HepG2 (cell line): ENCODE results near the gene POLH.

Experiments used
- CBFB ChIP-seq: sonication (generic); formaldehyde crosslinking; IDR thresholded peaks from 2 replicates; pipeline ENCODE4 v1.4.0; 2020; ENCODE audit warnings: missing genetic modification reagents
- CEBPB ChIP-seq: IDR thresholded peaks from 2 replicates; pipeline ENCODE4 v1.6.1; 2011; ENCODE audit warnings: low read depth, low read length, improper control_type of control experiment, borderline replicate concordance
- EHMT2 ChIP-seq: fragments of 200-600 bp; sonication (generic); IDR thresholded peaks from 2 replicates; pipeline ENCODE4 v1.7.0; 2017; ENCODE audit warnings: antibody characterized with exemption, low read depth, low read length, borderline replicate concordance
- TF ChIP-seq, protein P1 (sequence below): sonication (generic); formaldehyde crosslinking; IDR thresholded peaks from 2 replicates; pipeline ENCODE4 v1.4.0; 2020; ENCODE audit warnings: low read depth, mild to moderate bottlenecking, missing genetic modification reagents
- TF ChIP-seq, protein P2 (sequence below): sonication (generic); formaldehyde crosslinking; IDR thresholded peaks from 2 replicates; pipeline ENCODE4 v1.4.0; 2020; ENCODE audit warnings: mild to moderate bottlenecking, missing genetic modification reagents

DNA sequence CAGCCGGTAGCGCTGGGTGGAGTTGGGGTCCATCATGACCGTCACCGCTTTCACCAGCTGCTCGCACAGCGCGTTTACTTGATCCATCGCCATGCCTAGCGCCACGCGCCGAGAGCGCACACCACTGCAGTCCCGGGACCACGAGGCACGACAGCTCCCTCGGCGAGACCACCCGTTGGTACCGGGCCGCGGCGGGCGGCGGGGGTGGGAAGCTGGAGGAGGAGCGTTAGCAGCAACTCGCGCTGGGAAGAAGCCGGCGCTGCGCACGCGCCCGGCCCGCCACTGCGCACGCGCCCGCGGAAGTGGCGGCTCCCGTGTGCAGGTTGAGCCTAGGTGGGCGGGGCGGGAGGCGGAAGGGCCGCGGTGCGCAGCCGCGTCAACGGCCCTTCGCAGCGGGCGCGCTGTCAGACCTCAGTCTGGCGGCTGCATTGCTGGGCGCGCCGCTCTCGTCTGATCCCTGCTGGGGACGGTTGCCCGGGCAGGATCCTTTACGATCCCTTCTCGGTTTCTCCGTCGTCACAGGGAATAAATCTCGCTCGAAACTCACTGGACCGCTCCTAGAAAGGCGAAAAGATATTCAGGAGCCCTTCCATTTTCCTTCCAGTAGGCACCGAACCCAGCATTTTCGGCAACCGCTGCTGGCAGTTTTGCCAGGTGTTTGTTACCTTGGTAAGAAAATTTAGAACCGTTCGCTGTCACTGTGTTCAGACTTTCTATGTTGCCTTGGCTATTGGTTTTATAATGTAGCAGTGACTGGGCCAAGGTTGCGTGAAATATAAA lies at the start of gene POLH, which contains the start of gene XPO5:
- TF ChIP-seq CBFB (CRISPR knock-in tag) (peak; percentile 72), CEBPB (no peak), EHMT2 (no peak)
- TF ChIP-seq, protein P1, sequence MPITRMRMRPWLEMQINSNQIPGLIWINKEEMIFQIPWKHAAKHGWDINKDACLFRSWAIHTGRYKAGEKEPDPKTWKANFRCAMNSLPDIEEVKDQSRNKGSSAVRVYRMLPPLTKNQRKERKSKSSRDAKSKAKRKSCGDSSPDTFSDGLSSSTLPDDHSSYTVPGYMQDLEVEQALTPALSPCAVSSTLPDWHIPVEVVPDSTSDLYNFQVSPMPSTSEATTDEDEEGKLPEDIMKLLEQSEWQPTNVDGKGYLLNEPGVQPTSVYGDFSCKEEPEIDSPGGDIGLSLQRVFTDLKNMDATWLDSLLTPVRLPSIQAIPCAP (CRISPR knock-in tag): peak; percentile 90
- TF ChIP-seq, protein P2, sequence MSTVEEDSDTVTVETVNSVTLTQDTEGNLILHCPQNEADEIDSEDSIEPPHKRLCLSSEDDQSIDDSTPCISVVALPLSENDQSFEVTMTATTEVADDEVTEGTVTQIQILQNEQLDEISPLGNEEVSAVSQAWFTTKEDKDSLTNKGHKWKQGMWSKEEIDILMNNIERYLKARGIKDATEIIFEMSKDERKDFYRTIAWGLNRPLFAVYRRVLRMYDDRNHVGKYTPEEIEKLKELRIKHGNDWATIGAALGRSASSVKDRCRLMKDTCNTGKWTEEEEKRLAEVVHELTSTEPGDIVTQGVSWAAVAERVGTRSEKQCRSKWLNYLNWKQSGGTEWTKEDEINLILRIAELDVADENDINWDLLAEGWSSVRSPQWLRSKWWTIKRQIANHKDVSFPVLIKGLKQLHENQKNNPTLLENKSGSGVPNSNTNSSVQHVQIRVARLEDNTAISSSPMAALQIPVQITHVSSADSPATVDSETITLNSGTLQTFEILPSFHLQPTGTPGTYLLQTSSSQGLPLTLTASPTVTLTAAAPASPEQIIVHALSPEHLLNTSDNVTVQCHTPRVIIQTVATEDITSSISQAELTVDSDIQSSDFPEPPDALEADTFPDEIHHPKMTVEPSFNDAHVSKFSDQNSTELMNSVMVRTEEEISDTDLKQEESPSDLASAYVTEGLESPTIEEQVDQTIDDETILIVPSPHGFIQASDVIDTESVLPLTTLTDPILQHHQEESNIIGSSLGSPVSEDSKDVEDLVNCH (CRISPR knock-in tag): no peak
